ENCODE results near the gene SET. TPM values are rescaled to one million over a fixed set of nuclear protein-coding genes. Genes with fewer than 3 reads are reported as not detected.

SET gene
- total RNA-seq, 1 experiment from 2014 or later = 738 TPM

DNA sequence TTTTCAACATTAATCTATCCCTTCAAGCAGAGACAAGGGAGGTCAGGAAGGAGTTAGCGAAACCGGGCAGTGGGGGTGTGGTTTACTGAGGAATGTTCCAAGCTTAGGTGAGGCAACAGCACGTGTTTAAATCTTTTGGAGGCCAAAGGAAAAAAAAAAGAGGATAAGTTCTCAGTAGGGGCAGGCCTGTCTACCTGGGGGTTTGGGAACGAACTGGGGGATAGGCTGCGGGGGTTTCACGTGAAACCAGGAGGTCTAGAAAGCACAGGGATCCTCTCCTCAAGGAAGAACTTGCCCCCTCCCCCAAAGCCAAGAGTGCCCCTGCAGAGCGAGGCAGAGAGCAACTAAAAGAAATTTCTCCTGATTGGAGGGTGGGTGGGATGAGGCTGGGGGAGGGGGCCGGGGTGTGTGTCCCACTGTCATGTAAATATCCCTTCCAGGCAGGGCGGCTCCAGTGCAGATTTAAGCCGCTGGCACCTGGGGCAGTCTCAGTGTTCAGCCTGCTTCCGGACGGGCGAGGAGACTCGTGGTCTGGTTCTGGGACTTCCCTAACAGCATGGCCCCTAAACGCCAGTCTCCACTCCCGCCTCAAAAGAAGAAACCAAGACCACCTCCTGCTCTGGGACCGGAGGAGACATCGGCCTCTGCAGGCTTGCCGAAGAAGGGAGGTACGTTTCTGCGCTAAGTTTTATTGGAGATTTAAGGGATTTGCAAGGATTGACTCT, 5.5 kb upstream of the SET start:
- Histone ChIP-seq H2AFZ (no peak overlapping the region; the same call in 1 of the 2 replicates), H3K4me2 (peak overlapping the region; percentile 99), H3K36me3 (ENCODE audit: low read depth) (0 out of 2 replicates have a peak, but pooled peaks cover 6% of the 10 kb centered on the region), H3K9me2 (ENCODE audit: insufficient read depth) (no peaks in the 10 kb centered on the region), H3K4me1 (replicated peaks; ENCODE audit: insufficient read depth) (peaks cover 45% of the 10 kb centered on the region), H3K79me2 (ENCODE audit: low read depth) (peaks cover 74% of the 10 kb centered on the region), H3K27ac (peak overlapping the region; percentile 99), H3K27me3 (ENCODE audit: insufficient read depth, low read depth) (no peaks in the 10 kb centered on the region), H3F3A (ENCODE audit: insufficient read depth, low read depth) (peaks cover 47% of the 10 kb centered on the region), H4K20me1 (ENCODE audit: insufficient read depth) (peaks cover 15% of the 10 kb centered on the region), H3K9me3 (ENCODE audit: insufficient read depth, low read depth) (no peaks in the 10 kb centered on the region), H3K4me3 (peak overlapping the region; percentile 94)
- no peak for TF ChIP-seq EZH2 (IDR thresholded peaks at IDR 0.05; ENCODE audit: low read depth)
- TF ChIP-seq CTCF (conservative IDR thresholded peaks at IDR 0.05) = no peak
- intact Hi-C loops (cut with micrococcal nuclease; ENCODE audit: unreplicated experiment) = loop anchor here (1.0 to 10.0 kb wide), 6 partner anchors 17 to 341 kb away; partner anchors contain the start of genes DYNC2I2, ODF2, SH3GLB2 and ZDHHC12
- DNase-seq = peak; percentile 75 to 88
- CTCF ChIA-PET = interaction anchor here (0.6 to 0.8 kb wide), 5 partner anchors 17 to 98 kb away, joined by 3 to 5 read pairs (median 5); no protein-coding TSS in a partner anchor
- BruUV-seq (replicated peaks) = TSS peak; percentile 70
- POLR2A ChIA-PET (ENCODE audit: unreplicated experiment) = interaction anchor here (0.6 to 1.8 kb wide), 4 partner anchors 9 to 88 kb away, joined by 3 to 20 read pairs (median 11); no protein-coding TSS in a partner anchor

DNA sequence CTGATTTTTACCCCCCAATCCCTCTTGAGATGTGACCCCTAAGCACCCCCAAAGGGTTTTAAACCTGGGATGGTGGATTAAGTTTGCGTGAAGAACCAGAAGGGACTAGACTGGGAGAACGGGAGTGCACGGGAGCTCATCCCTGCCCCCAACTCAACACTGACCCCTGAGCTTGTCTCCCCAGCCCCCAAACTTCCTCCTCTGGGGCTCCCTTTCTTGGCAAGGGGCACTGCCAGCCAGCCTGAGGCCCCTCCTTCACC, 5.0 kb upstream of the SET start:
- BruUV-seq (replicated peaks) = TSS peak; percentile 67
- intact Hi-C loops (cut with micrococcal nuclease; ENCODE audit: unreplicated experiment) = loop anchor here (1.0 to 10.0 kb wide), 3 partner anchors 40 to 341 kb away; partner anchors contain the start of genes ODF2, SH3GLB2 and ZDHHC12

More for the DNA sequence above, 5.0 kb upstream of the SET start:
- H3K9me3 ChIP-seq (ENCODE audit: insufficient read depth, low read depth) = no peaks in the 10 kb centered on the region
- peaks cover 76% of the 10 kb centered on the region for H3K79me2 ChIP-seq (ENCODE audit: low read depth)
- peak overlapping the region; percentile 32; the same call in 1 of the 2 replicates for H2AFZ ChIP-seq
- H3K4me1 ChIP-seq (replicated peaks; ENCODE audit: insufficient read depth) = peaks cover 45% of the 10 kb centered on the region
- peaks cover 15% of the 10 kb centered on the region for H4K20me1 ChIP-seq (ENCODE audit: insufficient read depth)
- no peaks in the 10 kb centered on the region for H3K27me3 ChIP-seq (ENCODE audit: insufficient read depth, low read depth)
- TF ChIP-seq EZH2 (IDR thresholded peaks at IDR 0.05; ENCODE audit: low read depth) (no peak), CTCF (conservative IDR thresholded peaks at IDR 0.05) (no peak)
- POLR2A ChIA-PET (ENCODE audit: unreplicated experiment) = interaction anchor here (0.6 to 1.8 kb wide), 3 partner anchors 8 to 48 kb away, joined by 3 to 20 read pairs (median 16); no protein-coding TSS in a partner anchor
- no peaks in the 10 kb centered on the region for H3K9me2 ChIP-seq (ENCODE audit: insufficient read depth)
- peak overlapping the region; percentile 99 for H3K27ac ChIP-seq
- H3K4me2 ChIP-seq = peak overlapping the region; percentile 99
- CTCF ChIA-PET = interaction anchor here (0.5 to 0.8 kb wide), 2 partner anchors 18 to 97 kb away, joined by 3 read pairs; partner anchors contain the start of gene PKN3
- peaks cover 48% of the 10 kb centered on the region for H3F3A ChIP-seq (ENCODE audit: insufficient read depth, low read depth)
- peak overlapping the region; percentile 94 for H3K4me3 ChIP-seq
- 0 out of 2 replicates have a peak, but pooled peaks cover 6% of the 10 kb centered on the region for H3K36me3 ChIP-seq (ENCODE audit: low read depth)
- DNase-seq = no peak

All from PC-9 (cell line).